Stimulated activated CD8-positive, alpha-beta memory T cell treated with anti-CD3 and anti-CD28 coated beads, Interleukin-12 subunit alpha, Interleukin-12 subunit beta, amount 100 ng/mL, for 24 hours (primary cell): ENCODE results near the gene CDH4.

ENCODE experiments used
- DNase-seq: peaks from one replicate; pipeline ENCODE4 v3.0.0-alpha.2; 2020; ENCODE audit errors: extremely low read depth

The CDH4 gene

DNA sequence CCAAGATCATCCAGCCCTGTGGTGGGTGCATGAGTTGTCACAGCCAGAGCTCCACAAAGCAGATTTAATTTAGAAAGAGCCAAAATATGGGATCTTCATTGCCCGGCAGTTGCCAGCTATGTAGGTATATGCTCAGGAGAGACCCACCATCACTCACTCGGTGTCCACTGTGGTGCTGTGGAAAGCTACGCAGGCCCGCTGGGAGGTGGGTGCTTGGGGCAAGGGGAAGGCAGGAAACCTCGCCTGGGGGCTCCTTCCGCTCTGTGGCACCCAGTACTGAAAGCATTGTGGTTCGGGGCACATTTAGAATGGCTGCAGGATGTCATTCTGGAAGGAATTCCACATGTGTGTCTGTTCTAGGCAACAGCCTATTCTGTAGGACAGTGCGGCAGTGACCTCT, 553.7 kb downstream of the CDH4 start:
- no peak for DNase-seq

DNA sequence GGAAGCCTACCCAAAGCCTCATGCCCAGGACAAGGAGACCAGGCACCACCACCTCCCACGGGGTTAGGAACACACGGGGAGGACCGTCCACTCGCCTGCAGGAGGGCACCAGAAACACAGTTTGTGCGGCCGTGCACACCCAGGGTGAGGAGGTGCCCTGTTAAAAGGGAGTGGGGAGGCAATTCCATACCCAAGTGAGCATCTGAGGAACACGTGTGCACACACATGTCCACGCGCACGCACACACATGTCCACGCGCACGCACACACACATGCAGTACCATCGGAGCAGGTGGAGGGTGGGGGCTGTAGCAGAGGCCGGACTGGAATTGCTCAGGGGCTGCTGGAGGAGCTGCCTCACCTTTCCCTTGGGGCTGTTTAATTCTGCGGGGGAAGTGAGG, 554.3 kb downstream of the CDH4 start:
- DNase-seq = no peak

DNA sequence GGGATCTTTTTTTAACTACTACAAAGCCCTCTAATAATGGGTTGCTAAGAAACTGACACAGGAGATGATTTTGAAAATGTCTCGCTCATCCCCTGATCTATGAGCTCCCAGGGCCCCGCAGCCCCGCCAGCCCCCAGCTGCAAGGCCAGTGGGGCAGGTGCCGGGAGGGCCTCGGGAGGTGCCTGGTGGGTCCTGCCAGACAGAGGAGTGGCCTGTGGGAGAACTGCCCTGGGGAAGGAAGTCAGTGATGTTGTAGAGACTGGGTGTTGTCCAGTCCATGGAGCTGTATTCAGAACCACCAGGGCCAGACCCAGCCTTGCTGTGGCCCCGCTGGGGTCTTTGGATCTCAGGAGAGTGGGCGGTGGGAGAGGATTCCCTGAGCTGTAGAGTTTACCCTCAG, 554.9 kb downstream of the CDH4 start:
- no peak for DNase-seq

DNA sequence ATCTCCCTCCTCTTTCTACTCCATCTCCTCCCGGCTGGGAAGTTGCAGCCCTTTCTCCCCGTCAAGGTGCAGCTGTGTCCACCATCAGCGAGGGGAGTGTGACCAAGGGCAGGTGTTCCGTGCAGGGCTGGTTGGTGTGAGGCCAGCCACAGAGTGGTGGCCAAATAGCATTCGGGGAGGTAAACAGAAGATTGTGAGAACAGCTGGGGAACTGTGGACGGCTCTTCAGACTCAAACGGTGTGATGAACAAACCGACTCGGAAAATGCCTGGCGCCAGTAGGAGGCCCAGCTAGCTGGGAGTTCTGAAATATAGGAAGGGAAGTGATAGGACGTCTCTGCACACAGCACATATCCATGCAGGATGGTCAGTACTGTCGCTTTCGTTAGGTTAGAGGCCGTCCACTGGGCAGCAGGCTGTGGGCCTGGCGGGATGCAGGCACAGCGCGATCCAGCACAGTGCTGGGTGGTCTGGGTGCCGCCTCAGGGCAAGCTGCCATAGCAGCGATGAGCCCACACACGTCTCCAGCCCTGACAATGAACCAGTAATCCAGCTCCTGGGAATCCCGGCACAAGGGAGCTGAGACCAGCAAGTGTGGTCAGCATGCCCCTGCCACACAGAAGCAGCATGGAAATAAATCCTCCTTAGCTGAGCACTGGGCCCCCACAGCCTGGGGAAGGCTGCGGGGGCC, 555.6 kb downstream of the CDH4 start:
- DNase-seq = no peak

DNA sequence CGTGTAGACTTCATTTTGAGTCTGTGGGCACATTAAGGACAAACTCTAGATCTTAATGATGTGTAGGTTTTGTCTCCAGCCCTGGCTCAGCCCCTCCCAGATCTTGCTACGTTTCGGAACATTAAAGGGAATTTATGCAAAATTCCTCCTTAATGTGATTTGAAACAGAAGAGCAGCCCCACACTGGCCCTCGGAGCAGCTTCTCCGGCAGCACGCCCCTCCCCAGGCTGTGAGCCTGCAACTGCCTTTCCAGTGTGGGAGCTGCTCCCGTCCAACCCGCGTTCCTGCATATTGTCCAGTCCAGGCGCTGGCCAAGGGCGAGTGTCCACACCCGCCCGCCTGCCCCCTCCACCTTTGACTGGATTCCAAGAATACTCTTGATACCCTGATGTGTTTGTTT, 556.4 kb downstream of the CDH4 start:
- DNase-seq = no peak

DNA sequence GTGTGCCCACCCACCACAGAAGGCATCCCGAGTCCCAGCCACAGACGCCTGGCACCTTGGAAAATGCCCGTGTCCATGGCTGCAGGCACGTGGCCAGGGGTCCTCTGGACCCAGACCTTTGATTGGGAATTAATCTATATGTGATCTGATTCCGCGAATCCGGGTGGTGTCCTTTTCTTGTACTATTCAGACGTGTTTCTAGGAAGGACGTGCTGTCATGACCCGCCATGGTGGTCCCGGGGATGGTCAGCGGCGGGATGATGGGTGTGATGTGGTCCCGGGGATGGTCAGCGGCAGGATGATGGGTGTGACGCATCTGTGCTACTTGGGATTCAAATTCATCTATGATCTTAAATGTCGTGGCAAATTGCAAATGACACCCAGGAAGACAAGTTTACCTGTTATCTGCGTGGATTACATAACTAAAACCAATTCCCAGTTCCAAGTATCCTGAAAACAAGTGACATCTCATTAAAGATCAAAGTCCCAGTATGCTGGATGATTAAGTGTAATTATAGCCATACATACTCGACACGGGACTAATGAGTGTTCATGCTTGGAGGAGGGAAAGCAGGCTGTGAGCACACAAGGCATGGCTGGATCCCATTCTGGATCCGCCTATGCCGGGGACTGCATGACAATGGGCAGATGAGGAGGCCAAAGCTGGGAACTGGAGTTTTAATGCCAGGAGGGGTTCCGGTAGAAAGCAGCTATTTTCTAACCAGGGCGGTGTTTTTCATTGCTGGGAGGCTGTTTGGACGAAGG, 557.1 kb downstream of the CDH4 start:
- DNase-seq = no peak

DNA sequence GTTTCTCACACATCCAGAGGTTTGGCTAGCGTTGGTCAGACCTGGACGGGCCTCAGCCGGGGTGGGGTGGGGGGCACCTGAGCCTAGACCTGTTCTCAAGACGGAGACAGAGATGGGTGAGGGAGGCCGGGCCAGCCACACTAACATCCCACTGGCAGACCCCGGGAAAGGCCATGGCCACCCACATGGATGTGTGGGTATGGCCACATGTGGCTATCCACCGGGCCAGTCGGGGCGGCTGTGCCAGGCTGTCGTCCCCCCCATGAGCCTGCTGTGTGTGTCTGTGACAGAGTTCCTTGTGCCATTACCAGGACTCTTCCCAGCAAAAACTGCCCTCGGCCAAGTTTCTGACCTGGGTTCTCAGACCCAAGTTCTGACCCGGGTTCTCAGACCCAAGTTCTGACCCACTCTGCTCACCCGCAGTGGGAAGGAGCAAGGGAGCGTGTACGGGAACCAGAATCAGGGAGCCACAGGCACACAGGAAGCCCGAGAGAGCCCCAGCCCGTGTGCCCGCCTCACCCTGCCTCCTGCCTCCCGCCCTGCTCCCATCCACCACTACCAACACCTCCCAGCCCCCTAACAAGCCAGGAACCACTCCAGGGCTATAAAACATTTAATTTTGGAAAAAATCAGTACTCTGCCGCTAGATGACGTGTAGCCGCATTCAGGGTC, 558.1 kb downstream of the CDH4 start:
- no peak for DNase-seq

DNA sequence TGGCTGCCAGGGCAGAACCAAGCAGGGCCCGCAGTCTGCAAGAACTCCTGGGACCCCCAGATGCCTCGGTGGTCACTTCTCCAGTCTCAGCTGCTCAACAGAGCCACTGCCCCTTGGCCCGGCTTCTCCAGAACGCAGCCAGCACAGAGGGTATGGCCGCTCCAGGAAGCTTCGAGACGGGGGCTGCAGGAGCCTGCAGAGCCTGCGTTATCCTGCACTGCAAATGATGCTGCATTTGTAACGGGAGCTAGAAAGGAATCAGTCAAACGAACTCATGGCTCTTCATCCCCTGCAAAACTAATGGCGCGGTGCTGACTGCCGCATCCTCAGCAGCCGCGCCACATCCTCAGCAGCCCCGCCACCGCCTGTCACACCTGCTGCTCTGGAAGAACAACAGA, 558.7 kb downstream of the CDH4 start:
- no peak for DNase-seq

DNA sequence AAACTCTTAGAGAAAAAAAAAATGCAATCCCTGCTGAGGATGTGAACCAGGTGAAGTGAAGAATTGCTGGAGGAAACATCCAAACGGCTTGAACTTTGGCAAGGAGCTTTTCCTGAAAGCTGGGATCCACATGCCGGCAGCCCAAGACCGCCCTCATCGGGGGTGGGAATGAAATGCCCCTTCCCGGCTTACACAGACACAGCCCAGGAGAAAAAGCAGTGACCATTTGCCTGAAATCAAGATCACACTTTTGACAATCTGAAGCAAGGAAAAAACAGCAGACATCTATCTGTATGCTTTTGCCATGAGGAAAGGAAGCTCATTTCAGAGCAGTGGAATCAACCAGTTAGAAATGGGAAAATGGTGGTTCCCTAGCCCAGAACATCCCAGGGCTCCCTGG, 559.1 kb downstream of the CDH4 start:
- no peak for DNase-seq

DNA sequence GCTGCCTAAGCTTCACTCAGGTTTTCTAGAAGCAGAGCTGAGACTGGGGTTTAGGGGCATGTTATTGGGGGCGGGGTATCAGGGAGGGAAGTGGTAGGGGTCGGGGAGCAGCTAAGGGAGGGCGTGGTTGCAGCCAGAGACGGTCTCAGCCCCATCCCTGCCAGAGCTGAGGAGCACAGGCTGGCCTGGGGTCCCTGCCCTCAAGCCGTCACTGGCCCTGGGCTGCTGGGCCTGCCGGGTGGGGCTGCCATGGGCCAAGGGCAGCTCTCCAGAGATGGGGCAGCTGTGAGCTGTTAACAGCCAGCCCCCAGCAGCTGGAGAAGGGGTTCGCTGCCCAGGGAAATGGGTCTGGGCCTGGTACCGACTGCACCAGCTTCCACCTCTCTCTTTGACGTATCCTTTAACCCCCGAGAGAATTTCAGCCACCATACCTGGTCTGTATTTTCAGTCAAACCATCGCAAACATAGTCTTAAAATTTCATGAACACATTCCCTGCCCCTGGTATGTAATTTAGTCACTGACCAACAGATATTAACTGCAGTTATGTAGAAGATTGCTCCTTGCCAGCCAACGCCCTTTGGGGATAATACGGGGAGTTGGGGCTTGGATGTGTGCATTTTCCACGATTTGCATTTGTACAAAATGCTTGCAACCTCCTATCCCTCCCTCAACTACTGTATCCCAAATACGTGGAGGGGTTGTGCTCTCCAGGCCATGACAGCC, 560.2 kb downstream of the CDH4 start:
- no peak for DNase-seq

DNA sequence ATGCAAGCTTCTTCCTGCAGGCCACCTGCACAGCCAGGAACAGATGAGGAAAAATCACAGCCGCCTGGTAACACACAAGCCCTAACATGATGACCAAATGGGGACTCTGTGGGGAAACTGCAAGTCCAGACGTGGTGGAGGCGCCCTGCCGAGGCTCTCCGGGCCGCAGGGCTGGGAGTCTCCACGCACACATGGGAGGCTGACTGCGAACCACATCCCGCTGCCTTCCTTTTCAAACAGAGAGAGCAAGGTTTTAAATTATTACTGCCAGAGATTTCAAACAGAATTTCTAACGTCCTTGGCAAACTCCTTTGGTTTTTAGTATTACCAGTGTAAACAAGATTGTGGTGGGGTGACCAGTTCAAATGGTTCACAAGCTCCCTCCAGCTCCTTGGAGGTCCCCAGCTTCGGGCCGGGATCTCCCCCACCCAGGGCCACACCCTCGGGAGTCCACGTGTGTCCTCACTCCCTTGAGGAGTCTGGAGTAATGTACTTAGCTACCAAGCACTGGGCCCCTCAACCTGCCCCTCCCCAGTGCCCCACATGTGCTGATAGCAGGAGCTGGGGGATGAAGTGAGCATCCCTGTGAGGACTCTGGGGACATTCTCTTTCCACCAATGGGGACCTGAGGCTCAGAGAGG, 560.9 kb downstream of the CDH4 start:
- no peak for DNase-seq

DNA sequence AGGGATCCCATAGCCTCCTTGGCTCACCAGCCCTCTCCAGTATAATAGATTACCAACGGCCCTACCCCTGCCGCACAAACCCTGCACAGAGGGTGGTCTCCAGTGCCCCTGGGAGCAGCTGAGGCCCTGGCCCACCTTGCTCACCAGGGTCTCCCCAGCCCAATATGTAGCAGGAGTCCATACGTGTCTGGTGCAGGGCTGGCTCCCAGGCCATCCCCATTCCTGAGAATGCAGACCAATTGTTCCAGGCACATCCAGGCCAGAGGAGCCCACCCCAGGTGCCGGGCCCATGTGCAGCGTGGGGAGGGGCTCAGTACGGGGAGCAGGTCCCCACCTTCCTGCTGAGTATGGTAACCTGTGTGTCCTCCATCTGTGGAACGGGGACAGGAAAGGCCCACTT, 561.7 kb downstream of the CDH4 start:
- DNase-seq = no peak

DNA sequence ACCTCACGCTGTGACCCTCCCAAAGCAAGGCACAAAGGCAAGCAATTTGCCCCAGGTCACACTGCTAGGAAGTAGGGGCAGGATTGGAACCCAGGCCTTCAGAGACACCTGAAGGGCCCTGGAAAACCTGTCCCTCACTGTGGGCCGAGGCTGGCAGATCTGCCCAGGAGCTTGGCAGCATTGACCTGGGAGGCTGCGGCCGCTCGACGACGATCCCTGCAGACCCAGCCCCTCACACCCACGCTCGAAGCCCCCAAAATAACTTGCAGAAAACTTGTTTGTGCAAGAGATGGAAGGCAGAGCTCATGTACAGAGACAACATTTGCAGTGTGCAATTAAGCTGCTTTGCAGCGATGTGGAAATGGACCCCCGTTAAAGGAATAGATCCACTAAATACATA, 562.2 kb downstream of the CDH4 start:
- DNase-seq = no peak

DNA sequence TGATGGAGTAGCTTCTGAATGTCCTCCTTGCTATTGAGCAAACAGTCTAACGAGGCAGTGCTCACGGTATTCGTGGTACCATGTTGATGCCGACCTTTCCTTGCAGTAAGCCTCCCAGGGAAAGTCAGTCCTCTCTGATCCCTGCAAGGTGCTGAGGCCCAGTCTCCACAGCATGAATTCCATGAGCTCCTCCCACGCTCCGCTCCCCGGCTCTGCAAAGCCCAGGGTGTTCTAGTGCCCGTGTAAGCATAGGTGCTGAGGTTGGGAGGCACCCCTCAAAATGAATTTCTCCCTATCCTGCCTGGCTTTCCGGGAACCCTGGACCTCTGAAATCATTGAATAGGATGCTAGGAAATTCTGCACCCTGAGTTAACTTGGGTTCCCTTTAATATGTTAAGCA, 562.7 kb downstream of the CDH4 start:
- no peak for DNase-seq

DNA sequence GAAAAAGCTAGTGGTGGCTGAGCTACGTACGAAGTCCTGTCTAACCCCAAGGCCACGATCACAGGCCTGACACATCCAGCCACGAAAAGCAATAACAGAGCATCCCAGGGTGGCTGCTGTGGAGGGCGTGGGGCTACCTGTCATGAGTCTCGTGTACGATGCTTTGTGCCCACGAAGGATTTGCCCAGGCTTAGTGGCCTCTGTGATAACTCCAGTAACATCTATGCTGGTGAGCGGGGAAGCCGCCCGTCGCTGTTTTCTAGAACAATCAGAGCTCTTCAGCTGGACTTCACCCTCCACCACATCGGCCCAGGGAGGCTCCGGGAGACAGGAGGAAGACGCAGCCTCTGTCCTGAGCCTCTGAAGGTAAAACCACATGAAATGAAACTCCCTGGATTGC, 563.1 kb downstream of the CDH4 start:
- no peak for DNase-seq

DNA sequence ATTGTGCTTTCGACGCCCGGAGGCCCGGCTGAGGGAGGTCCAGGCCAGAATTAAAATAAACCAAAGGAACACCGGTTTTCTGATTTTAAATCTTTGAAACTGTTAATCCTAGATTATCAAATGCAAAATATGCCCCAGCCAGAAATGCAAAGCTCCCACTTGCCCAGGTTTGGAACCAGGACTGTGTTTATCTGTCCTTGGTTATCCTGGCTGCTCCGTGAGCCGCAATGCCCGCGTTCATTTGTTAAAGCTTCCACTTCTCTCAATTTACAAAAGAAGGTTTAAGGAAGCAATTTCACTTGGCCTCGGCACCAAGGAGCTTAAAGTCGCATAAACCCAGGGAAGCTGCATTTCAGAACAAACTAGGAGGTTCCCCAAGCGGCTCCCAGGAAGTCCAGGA, 563.6 kb downstream of the CDH4 start:
- DNase-seq = no peak

DNA sequence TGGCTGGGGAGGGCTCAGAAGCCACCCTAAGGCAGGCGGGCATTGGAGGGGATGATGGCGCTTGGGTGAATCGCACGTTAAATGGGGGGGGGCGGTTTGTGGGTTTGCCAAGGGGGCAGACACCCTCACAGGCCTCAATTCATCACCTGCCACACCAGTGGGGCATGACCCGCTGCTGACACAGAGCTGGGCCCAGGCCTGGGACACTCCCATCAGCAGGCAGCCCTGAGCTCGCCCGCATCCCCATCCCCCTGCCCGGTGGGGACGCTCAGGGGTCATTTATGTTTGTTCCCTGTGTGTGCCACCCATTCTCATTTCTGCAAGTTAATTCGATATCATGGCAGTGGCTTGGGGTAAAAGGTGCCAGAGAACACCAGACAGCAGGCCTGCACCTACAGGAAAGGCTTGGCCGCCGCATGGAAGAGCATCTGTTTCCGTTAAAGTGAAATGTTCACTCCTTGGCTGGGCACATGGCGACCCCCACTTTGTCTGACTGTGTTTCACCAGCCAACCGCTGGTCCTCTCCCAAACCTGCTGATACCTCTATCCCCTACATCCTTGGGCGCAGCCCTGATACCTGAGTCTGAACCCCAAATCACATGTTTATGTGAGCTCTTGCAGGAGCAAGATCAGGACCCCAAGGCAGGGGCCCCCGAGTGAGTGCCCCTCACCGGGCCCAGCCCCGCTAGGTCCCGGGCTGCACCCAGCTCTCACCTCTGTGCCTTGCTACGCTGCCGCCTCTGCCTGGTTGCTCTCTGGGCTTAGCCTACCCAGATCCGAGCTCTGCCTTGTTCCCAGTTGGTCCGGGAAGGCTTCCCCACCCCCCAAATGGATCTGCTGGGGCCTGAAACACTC, 564.8 kb downstream of the CDH4 start:
- DNase-seq = no peak

DNA sequence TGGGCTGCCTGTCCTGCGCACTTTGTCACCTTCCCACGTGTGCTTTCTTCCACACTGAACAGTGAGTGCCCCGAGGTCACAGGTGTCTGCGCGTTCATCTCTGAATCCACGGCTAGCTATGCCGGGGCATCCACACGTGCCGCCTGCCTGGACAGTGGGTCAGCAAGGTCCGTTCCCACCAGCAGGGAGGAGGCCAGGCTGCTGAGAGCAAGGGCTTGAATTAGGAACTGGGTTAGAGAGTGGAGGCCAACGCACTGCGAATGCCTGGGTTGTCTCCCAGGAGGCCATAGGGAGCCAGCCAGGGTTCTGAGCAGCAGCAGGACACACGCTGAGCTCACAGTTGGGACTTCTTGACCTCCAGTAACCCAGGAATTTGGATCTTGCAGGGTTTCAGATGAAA, 565.5 kb downstream of the CDH4 start:
- no peak for DNase-seq

DNA sequence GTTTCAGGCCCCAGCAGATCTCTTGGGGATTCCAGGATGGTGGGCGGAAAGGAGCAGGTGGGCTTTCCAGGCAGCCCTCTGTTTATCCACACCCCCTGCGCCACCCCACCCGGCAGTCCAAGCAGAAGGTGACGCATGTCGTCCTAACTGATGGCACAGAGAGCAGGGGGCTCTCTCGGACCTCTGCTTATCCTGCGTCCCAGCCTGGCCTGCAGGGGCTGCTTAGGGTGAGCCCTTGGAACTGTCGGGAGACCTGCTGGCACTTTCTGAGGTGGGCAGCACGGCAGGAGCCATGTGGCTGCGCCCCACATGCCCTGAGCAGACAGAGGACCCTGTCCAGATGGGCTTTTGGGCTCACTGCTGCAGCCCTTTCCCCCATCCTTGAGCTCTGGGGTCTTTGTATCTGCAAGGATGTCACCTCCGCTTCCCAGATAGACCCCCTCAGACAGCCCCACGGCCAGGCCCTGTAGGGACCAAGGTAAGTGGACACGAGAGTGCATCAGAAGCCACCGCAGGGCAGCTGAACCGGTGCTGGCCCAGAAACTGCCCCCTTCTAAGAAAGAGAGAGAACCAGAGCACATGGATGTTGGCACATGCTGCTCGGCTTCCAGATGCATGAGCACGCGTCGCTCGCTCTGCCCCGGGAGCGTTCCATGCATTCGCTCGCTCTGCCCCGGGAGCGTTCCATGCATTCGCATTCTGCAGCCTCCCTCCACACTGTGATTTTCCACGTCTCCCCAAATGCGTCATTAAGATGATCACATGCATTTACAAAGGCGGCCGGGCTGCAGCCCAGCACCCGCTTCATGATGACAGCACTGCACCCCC, 566.9 kb downstream of the CDH4 start:
- DNase-seq = no peak

DNA sequence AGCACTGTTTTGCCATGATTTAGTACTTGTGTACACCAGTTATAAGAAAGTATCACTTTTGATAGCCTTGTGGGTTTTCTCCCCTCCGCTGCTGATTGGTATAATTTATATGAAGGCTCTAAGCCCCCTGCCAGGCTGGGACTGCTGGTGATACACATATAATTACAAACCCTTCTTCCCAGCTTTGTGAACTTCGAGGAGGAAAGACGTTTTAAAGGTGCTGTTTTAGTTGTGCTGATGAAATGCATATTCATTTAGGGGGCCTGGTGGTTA, 567.4 kb downstream of the CDH4 start:
- DNase-seq = no peak
